ENCODE results near the gene TPP2. TPM values are rescaled to one million over a fixed set of nuclear protein-coding genes. Genes with fewer than 3 reads are reported as not detected.

TPP2 gene
- polyA plus RNA-seq, 1 donor from 2014 or later, result 45.4 TPM

- TF ChIP-seq REST (IDR thresholded peaks at IDR 0.05; ENCODE audit: borderline replicate concordance) (no peak), EZH2 (IDR thresholded peaks at IDR 0.05; ENCODE audit: borderline replicate concordance, insufficient read depth, low read length, poor library complexity, severe bottlenecking) (no peak), EP300 (conservative IDR thresholded peaks at IDR 0.05; ENCODE audit: poor library complexity, severe bottlenecking) (no peak), CTCF (IDR thresholded peaks at IDR 0.05; ENCODE audit: poor library complexity, severe bottlenecking) (no peak), POLR2AphosphoS5 (IDR thresholded peaks at IDR 0.05) (no peak), MXI1 (conservative IDR thresholded peaks at IDR 0.05; ENCODE audit: poor library complexity, severe bottlenecking) (no peak), TAF1 (IDR thresholded peaks at IDR 0.05; ENCODE audit: low read depth) (no peak), SMC3 (conservative IDR thresholded peaks at IDR 0.05; ENCODE audit: poor library complexity) (no peak), RAD21 (conservative IDR thresholded peaks at IDR 0.05) (no peak)
- H3K79me2 ChIP-seq (replicated peaks; ENCODE audit: insufficient read depth, low read length), result no peaks in the 10 kb centered on the region
- no peaks in the 10 kb centered on the region for H3K27me3 ChIP-seq (ENCODE audit: insufficient read depth, low read depth, low read length)
- H3K4me2 ChIP-seq (ENCODE audit: low read length), result no peak overlapping the region
- no peaks in the 10 kb centered on the region for H3K36me3 ChIP-seq (ENCODE audit: insufficient read depth, low read length)
- no peaks in the 10 kb centered on the region for H3F3A ChIP-seq (ENCODE audit: insufficient read depth, low read length, poor library complexity, severe bottlenecking)
- no peak overlapping the region for H3K4me3 ChIP-seq (ENCODE audit: low read length)
- H3K9ac ChIP-seq (ENCODE audit: low read length), result no peak overlapping the region
- H4K20me1 ChIP-seq (ENCODE audit: insufficient read depth), result no peaks in the 10 kb centered on the region
- no peaks in the 10 kb centered on the region for H3K9me2 ChIP-seq (ENCODE audit: insufficient read depth, low read length)
- no peak overlapping the region for H2AFZ ChIP-seq (ENCODE audit: low read depth, low read length)
- no peaks in the 10 kb centered on the region for H3K9me3 ChIP-seq (ENCODE audit: low read length)
- no peak overlapping the region for H3K27ac ChIP-seq (ENCODE audit: low read length)
These were observed 112.2 kb downstream of the TPP2 start for GRCh38 chr13:102708991-102709390.

GRCh38 chr13:102709536-102709935, 112.8 kb downstream of the TPP2 start:
- no peak overlapping the region for H2AFZ ChIP-seq (ENCODE audit: low read depth, low read length)
- no peak overlapping the region for H3K4me3 ChIP-seq (ENCODE audit: low read length)
- no peaks in the 10 kb centered on the region for H3K9me3 ChIP-seq (ENCODE audit: low read length)
- no peaks in the 10 kb centered on the region for H3K27me3 ChIP-seq (ENCODE audit: insufficient read depth, low read depth, low read length)
- H3K9me2 ChIP-seq (ENCODE audit: insufficient read depth, low read length), result no peaks in the 10 kb centered on the region
- H3K79me2 ChIP-seq (replicated peaks; ENCODE audit: insufficient read depth, low read length), result no peaks in the 10 kb centered on the region
- no peak for TF ChIP-seq SMC3 (conservative IDR thresholded peaks at IDR 0.05; ENCODE audit: poor library complexity)
- TF ChIP-seq EZH2 (IDR thresholded peaks at IDR 0.05; ENCODE audit: borderline replicate concordance, insufficient read depth, low read length, poor library complexity, severe bottlenecking), result no peak
- H3K36me3 ChIP-seq (ENCODE audit: insufficient read depth, low read length), result no peaks in the 10 kb centered on the region
- no peak overlapping the region for H3K4me2 ChIP-seq (ENCODE audit: low read length)
- no peak overlapping the region for H3K27ac ChIP-seq (ENCODE audit: low read length)
- H4K20me1 ChIP-seq (ENCODE audit: insufficient read depth), result no peaks in the 10 kb centered on the region
- H3K9ac ChIP-seq (ENCODE audit: low read length), result no peak overlapping the region
- no peaks in the 10 kb centered on the region for H3F3A ChIP-seq (ENCODE audit: insufficient read depth, low read length, poor library complexity, severe bottlenecking)

GRCh38 chr13:102710261-102710679, 113.5 kb downstream of the TPP2 start:
- no peak overlapping the region for H3K4me3 ChIP-seq (ENCODE audit: low read length)
- no peak overlapping the region for H3K27ac ChIP-seq (ENCODE audit: low read length)
- no peaks in the 10 kb centered on the region for H3K36me3 ChIP-seq (ENCODE audit: insufficient read depth, low read length)
- no peak for TF ChIP-seq TAF1 (IDR thresholded peaks at IDR 0.05; ENCODE audit: low read depth)
- TF ChIP-seq POLR2AphosphoS5 (IDR thresholded peaks at IDR 0.05), result no peak
- TF ChIP-seq RAD21 (conservative IDR thresholded peaks at IDR 0.05), result no peak
- no peak for TF ChIP-seq EZH2 (IDR thresholded peaks at IDR 0.05; ENCODE audit: borderline replicate concordance, insufficient read depth, low read length, poor library complexity, severe bottlenecking)
- no peak for TF ChIP-seq EP300 (conservative IDR thresholded peaks at IDR 0.05; ENCODE audit: poor library complexity, severe bottlenecking)
- no peak for TF ChIP-seq MXI1 (conservative IDR thresholded peaks at IDR 0.05; ENCODE audit: poor library complexity, severe bottlenecking)
- no peak for TF ChIP-seq REST (IDR thresholded peaks at IDR 0.05; ENCODE audit: borderline replicate concordance)
- no peak for TF ChIP-seq CTCF (IDR thresholded peaks at IDR 0.05; ENCODE audit: poor library complexity, severe bottlenecking)
- no peak for TF ChIP-seq SMC3 (conservative IDR thresholded peaks at IDR 0.05; ENCODE audit: poor library complexity)
- H3K27me3 ChIP-seq (ENCODE audit: insufficient read depth, low read depth, low read length), result no peaks in the 10 kb centered on the region
- no peaks in the 10 kb centered on the region for H3K9me3 ChIP-seq (ENCODE audit: low read length)
- H3K9me2 ChIP-seq (ENCODE audit: insufficient read depth, low read length), result no peaks in the 10 kb centered on the region
- H4K20me1 ChIP-seq (ENCODE audit: insufficient read depth), result no peaks in the 10 kb centered on the region
- H3K4me2 ChIP-seq (ENCODE audit: low read length), result no peak overlapping the region
- no peak overlapping the region for H3K9ac ChIP-seq (ENCODE audit: low read length)
- H3F3A ChIP-seq (ENCODE audit: insufficient read depth, low read length, poor library complexity, severe bottlenecking), result no peaks in the 10 kb centered on the region
- no peak overlapping the region for H2AFZ ChIP-seq (ENCODE audit: low read depth, low read length)
- no peaks in the 10 kb centered on the region for H3K79me2 ChIP-seq (replicated peaks; ENCODE audit: insufficient read depth, low read length)

All from neural cell (in vitro differentiated cells).